Ovary (tissue), 3 donors: ENCODE data around the gene SHC3.

Source experiments
- EP300 ChIP-seq: sonication (generic); formaldehyde crosslinking; IDR thresholded peaks from one replicate; pipeline ENCODE4 v1.6.1; 2017; ENCODE audit warnings: antibody characterized with exemption
- POLR2A ChIP-seq: fragments of 450-650 bp; IDR thresholded peaks from one replicate; pipeline ENCODE4 v1.6.1; 2017; ENCODE audit warnings: antibody characterized with exemption, mild to moderate bottlenecking, moderate library complexity
- TF ChIP-seq, protein P1 (sequence below), 3 donors: fragments of 450-650 bp in 2 of 3; fragments of 200-600 bp in 1 of 3; IDR thresholded peaks; one replicate each; pipeline versions ENCODE4 v1.5.1 to v1.8.0; 2016 to 2022; ENCODE audit warnings: antibody characterized with exemption in 3 of 3, mild to moderate bottlenecking in 1 of 3
- donor health status: DM: no; HTN: no; CAD: no.

GRCh38 chr9:89154218-89154617 lies 24.4 kb downstream of the SHC3 start:
- TF ChIP-seq, protein P1, sequence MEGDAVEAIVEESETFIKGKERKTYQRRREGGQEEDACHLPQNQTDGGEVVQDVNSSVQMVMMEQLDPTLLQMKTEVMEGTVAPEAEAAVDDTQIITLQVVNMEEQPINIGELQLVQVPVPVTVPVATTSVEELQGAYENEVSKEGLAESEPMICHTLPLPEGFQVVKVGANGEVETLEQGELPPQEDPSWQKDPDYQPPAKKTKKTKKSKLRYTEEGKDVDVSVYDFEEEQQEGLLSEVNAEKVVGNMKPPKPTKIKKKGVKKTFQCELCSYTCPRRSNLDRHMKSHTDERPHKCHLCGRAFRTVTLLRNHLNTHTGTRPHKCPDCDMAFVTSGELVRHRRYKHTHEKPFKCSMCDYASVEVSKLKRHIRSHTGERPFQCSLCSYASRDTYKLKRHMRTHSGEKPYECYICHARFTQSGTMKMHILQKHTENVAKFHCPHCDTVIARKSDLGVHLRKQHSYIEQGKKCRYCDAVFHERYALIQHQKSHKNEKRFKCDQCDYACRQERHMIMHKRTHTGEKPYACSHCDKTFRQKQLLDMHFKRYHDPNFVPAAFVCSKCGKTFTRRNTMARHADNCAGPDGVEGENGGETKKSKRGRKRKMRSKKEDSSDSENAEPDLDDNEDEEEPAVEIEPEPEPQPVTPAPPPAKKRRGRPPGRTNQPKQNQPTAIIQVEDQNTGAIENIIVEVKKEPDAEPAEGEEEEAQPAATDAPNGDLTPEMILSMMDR (IDR thresholded peaks at IDR 0.05), result no peak
- TF ChIP-seq POLR2A (no peak), EP300 (no peak)
